Central memory CD4-positive, alpha-beta T cell (primary cell): Measurements from ENCODE around the gene ZFP1.
"Not testable (repeated sequence)": the region's sequence is repeated elsewhere in the genome, so short reads cannot be mapped to it uniquely, and the experiment has no call there.

Source experiments
- DNase-seq: peaks from one replicate; pipeline ENCODE4 v3.0.0; 2022

The ZFP1 gene

DNA sequence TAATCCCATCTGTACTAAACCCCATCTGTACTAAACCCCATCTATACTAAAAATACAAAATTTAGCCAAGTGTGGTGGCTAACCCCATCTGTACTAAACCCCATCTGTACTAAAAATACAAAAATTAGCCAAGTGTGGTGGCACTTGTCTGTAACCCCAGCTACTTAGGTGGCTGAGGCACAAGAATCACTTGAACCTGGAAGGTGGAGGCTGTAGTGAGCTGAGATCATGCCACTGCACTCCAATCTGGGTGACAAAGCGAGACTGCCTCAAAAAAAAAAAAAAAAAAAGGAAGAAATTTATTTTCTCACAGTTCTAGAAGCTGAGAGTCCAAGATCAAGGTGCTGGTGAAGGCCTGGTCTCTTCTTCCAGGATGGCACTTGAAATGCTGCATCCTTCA lies 12.1 kb downstream of the ZFP1 start:
- DNase-seq, result no peak

GRCh38 chr16:75169899-75170405 lies 21.6 kb downstream of the ZFP1 start:
- DNase-seq, result no peak

- DNase-seq, result no peak
Measured at GRCh38 chr16:75172578-75172977, 24.3 kb downstream of the ZFP1 start.

DNA sequence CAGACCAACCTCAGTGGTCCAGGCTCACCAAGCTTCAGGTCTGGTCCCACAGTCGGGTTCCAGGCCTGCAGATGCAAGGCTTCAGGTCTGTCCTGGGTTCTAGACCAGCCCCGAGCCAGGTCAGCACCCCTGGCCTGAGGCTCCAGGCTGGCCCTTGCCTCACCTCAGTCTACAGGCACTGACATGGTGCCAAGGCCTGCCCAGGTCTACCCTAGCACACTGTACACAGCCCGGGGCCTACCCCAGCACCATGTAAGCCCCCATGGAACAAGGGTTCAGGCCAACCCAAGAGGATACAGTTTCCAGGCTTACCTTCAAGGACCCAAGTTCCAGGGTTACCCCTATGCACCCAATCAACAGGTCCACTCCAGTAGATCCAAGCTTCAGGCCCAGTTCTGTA lies 26.8 kb downstream of the ZFP1 start:
- no peak for DNase-seq

GRCh38 chr16:75176926-75177325 lies 28.6 kb downstream of the ZFP1 start:
- DNase-seq, result no peak

GRCh38 chr16:75179208-75179607 lies 30.9 kb downstream of the ZFP1 start:
- DNase-seq, result no peak

DNA sequence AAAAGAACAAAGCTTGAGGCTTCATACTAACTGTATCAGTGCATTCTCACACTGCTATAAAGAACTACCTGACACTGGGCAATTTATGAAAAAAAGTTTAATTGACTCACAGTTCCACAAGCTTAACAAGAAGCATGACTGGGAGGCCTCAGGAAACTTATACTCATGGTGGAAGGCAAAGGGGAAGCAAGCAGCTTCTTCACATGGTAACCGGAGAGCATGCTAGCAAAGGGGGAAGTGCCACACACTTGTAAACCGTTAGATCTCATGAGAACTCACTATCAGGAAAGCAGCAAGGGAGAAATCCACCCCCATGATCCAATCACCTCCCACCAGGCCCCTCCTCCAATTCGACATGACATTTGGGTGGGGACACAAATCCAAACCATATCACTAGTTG lies 33.3 kb downstream of the ZFP1 start:
- DNase-seq, result no peak

DNA sequence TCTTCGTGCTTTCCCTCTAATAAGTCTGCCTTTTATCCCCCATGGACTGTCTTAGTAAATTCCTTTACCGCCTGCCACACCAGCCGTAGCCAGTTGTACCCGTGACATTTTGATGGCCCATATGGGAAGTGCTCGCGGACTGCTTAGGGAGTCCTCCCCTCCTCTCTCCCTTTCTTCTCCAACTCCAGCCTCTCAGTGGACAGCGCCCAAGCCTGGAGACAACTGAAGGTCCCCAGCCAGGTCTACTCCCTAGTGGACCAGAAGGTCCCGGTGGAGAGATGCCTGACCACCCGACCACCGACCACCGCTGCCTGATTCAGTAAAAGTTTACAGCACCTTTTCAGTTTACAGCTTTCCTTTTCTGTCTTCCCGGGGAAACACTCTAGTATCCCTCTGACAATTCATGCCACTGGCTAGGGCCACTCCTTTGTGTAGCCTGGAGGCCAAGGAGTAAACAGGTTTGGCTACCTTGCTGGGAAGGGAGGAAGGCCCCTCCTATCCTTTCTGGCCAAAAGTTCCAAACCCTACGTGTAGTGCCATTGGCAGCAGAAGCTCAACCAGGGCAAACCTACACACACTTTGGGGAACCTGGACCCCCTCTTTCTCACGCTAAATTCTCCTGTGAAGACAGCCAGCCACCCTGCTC lies 40.6 kb downstream of the ZFP1 start:
- DNase-seq, result no peak

- no peak for DNase-seq
Measured at GRCh38 chr16:75189638-75190245, 41.4 kb downstream of the ZFP1 start.

- DNase-seq, result no peak
Measured at GRCh38 chr16:75192606-75193264, 44.4 kb downstream of the ZFP1 start.

- DNase-seq, result no peak
Measured at GRCh38 chr16:75193265-75193650, 44.9 kb downstream of the ZFP1 start.

- DNase-seq, result no peak
Measured at GRCh38 chr16:75193730-75194444, 45.6 kb downstream of the ZFP1 start.

DNA sequence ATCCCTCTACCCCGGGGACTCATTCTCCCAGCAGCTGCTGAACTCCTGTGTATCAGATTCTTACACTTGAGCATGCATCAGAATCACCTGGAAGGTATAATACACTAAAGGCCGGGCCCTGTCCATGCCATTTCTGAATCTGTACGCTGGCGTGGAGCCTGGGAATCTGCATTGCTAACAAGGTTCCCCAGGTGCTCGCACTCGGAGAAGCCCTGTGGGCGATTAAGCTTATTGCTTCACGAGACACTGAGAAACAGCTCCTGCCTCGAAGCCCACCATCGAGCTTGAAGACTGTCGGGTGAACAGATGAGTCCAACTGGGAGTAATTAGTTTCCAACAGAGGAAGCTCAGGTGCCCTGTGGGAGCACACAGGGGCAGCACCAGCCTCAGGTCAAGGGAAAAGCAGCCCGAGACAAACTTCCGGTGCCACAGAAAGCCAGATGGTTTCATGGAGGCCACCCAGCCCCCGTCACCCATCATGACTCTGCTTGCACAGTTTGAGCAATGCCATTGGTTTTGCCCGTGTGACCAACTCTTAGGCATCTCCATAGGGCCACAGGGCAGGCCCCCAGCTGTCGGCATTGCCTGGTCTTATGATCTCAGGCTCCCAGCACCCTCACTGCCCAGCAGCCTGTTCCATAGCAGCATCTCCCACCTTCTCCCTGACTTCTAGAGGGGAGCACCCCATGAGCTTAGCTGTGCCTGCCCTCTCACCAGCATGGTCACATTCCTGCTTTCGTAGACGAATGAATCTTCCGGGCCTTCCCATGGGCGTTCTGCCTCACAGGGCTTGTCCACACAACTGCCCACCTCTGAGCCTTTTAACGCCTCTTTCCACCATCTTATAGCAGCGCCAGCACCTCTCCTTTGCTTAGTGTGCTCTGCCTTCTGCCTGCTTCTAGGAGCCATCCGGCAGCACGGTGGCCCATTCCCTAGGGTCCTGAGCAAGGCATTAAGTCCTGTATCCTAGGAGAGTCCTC lies 47.8 kb downstream of the ZFP1 start:
- DNase-seq, result no peak

DNA sequence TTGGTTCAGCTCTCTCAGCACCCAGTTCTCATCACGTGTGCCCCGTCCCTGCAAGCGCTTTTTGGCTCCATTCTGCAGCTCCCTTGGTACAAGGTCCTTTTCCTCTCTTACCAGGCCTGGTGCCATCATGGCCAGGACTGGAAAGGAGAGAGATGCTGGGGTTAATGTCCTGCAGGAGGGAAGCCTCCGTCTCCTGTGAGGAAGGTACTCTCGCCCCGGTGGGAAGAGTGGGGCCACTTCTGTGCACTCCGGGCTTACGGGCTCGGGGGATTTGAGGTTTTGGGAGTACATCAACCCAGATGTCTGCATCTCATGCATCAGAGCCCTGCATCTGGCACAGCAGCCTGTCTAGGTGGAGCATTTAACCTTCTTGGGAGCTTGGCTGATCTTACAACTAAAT lies 48.5 kb downstream of the ZFP1 start:
- DNase-seq, result no peak

DNA sequence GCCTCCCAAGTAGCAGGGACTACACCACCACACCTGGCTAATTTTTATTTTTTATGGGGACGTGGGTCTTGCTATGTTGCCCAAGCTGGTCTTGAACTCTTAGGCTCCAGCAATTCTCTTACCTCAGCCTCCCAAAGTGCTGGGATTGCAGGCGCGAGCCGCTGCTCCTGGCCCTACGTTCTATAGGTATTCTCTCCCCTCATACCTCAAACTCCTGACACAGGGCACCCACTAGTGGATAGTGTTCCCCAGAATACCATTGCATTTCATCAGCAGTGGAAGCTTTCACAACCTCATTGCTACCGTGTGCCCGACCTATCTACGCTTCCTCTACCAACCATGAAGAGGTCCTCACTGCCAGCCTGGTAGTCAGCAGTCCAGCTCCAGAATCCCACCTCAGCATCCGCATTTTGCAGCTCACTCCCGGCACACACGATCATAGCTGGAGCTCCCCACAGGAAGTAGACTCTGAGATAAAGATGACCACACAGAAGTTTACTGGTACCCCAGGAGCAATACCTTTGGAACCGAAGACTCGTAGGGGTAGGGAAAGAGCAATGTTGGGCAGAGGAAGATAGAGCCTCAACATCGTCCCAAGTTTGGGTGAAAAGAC lies 49.3 kb downstream of the ZFP1 start:
- no peak for DNase-seq

DNA sequence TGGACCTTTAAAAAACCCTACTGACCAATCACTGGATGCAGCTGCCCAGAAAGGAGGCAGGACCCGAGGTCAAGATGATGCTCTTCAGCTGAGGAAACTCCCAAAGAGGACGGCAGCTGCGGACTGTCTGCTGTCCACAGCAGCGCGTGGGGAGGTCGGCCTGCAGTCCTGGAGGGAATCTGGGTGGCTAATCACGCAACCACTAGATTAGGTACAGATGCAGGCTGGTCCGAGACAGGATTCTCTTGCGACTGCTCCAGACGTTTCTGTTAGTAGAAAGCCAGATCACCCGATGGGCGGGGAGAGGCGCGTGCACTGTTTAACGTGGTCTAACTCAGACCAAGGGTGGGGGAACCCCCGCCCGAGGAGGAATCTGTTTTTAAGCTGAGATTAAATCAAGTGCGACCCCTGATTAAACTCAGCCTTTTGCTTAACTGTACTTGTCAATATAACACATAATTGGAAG lies 49.8 kb downstream of the ZFP1 start:
- no peak for DNase-seq

- no peak for DNase-seq
Measured at GRCh38 chr16:75202069-75202590, 53.8 kb downstream of the ZFP1 start.

DNA sequence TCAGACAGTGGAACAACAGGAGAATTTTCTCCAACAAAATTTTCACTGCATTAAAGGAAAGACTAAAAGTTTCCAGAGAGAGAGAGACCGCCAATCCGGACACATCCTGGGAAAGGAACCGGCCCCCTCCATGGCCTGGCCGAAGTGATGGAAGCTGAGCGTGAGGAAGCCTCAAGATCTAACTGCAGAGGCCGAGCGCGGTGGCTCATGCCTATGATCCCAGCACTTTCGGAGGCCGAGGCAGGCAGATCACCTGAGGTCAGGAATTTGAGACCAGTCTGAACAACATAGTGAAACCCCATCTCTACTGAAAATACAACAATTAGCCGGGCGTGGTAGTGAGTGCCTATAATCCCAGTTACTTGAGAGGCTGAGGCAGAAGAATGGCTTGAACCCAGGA lies 54.8 kb downstream of the ZFP1 start:
- DNase-seq, result no peak

DNA sequence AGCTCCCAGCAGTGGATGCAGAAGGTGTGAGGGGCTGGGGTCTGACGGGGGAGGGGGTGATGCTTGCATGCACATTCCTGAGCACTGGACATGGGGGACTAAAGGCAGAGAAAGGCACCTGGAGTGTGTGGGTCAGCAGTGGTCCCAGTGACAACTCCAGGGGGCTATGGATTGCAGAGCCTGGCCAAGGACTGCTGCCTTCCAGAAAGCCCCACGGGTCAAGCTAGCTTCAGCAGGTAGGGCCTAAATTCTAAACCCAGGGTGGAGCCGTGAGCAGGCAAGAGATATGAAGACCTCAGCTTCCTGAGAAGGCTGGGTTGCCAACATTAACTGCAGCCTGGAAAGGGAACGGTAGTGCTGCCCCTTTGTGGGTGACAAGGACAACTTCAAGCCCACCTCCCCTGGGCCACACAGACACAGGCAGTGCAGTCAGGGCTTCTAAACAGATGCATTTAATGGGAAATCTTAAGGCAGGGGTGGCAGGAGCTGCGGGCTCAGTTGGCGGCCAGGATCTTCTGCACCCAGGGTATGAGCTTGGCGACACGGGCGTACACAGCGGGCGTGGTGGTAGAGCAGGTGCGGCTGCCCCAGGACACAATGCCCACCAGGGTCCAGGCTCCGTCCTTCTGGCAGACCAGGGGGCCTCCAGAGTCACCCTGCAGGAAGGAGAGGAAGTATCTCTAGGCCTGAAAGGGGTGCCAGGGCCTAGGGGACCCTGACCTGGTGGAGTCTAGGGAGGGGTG lies 55.5 kb downstream of the ZFP1 start:
- no peak for DNase-seq

- no peak for DNase-seq
Measured at GRCh38 chr16:75204410-75204758, 56.1 kb downstream of the ZFP1 start.

DNA sequence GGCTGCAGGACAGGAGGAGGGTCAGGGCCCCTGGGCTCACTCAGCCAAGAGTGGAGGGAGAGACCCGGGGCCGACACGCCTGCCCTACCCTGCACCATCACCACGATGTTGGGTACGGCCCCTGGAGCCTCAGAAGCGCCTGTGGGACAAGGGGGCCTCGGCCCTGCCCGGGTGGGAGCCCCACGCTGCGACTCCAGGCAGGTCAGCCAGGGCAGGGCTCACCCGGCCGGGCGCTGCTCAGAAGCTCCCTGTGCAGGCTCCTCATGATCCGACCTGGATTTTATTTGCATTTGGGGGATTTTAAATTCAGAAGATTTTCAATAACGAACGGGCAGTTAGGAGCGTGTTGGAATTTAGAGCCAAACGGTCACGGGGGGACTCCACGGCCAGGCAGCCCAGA lies 56.6 kb downstream of the ZFP1 start:
- DNase-seq, result not testable (repeated sequence)
